ENCODE results near the gene INAFM2.

The INAFM2 gene

GRCh38 chr15:40295877-40296560 lies 27.5 kb upstream of the INAFM2 start:
- no peak for DNase-seq (ENCODE audit: extremely low read depth, low read depth)
- TF ChIP-seq CTCF (IDR thresholded peaks at IDR 0.05; ENCODE audit: low read depth, low read length): no peak

- DNase-seq (ENCODE audit: extremely low read depth, low read depth): no peak
- TF ChIP-seq CTCF (IDR thresholded peaks at IDR 0.05; ENCODE audit: low read depth, low read length): no peak
Measured at GRCh38 chr15:40296561-40297230, 26.8 kb upstream of the INAFM2 start.

- DNase-seq (ENCODE audit: extremely low read depth, low read depth): no peak
- TF ChIP-seq CTCF (IDR thresholded peaks at IDR 0.05; ENCODE audit: low read depth, low read length): no peak
Measured at GRCh38 chr15:40297356-40297755, 26.1 kb upstream of the INAFM2 start.

- DNase-seq (ENCODE audit: extremely low read depth, low read depth): no peak
- no peak for TF ChIP-seq CTCF (IDR thresholded peaks at IDR 0.05; ENCODE audit: low read depth, low read length)
Measured at GRCh38 chr15:40298216-40298935, 25.1 kb upstream of the INAFM2 start.

- DNase-seq (ENCODE audit: extremely low read depth, low read depth): no peak
- no peak for TF ChIP-seq CTCF (IDR thresholded peaks at IDR 0.05; ENCODE audit: low read depth, low read length)
Measured at GRCh38 chr15:40300367-40300766, 23.1 kb upstream of the INAFM2 start.

GRCh38 chr15:40300771-40301170 lies 22.7 kb upstream of the INAFM2 start:
- TF ChIP-seq CTCF (IDR thresholded peaks at IDR 0.05; ENCODE audit: low read depth, low read length): no peak

More at GRCh38 chr15:40300771-40301170, 22.7 kb upstream of the INAFM2 start:
- DNase-seq (ENCODE audit: extremely low read depth, low read depth): no peak

Measured in AG09319 (cell line).